GM10266 (cell line): ENCODE results near the gene IDUA.
A peak's percentile ranks its signal among the peaks of the same experiment; 100 is the strongest.

Experiments used
- DNase-seq: peaks from one replicate; pipeline ENCODE4 v3.0.0; 2012; ENCODE audit errors: extremely low spot score
- CTCF ChIP-seq: IDR thresholded peaks from 2 replicates; pipeline ENCODE4 v1.5.1; 2012; ENCODE audit warnings: mild to moderate bottlenecking, low read depth; ENCODE audit not compliant: control insufficient read depth, insufficient read depth; ENCODE audit errors: missing control alignments

Gene IDUA

DNA sequence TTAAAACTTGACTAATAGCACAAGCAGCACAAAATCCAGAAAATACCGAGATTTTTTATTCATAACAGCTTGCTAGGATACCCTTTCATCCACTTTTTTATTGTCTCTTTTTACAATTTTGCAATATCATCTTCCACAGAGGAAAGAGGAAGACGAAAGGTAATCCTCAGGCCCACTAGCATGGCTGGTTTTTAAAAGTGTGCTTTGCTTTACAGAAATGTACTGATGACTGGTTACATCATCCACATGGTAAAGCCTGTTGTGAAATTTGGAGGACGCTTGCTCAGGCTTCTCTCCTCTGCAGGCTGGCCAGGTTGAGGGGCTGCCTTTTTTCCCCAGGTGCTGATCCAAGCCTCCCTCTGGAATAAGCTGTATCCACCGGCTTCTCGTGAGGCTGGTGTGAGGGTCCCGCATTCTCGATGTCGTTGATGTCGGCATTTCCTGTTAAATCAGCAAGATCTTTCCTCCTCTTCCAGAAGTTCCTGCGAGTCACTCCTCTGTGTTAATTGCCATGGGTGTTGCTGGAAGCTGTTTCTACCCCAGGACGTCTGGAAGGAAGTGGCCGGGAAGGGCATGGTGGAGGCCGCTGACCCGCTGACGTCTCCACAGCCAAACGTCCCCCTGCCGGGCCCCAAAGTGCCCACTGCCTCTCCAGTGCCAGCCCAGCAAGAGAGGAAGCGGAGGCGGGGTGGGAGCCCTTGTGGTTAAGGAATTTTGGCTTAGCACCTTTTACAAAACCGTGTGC is 7.7 kb upstream of the IDUA start:
- no peak for DNase-seq
- no peak for TF ChIP-seq CTCF

GRCh38 chr4:982291-982690 is 4.6 kb upstream of the IDUA start:
- no peak for DNase-seq
- TF ChIP-seq CTCF = no peak

- no peak for DNase-seq
- TF ChIP-seq CTCF = no peak
Observed at GRCh38 chr4:982814-983213, 4.0 kb upstream of the IDUA start.

DNA sequence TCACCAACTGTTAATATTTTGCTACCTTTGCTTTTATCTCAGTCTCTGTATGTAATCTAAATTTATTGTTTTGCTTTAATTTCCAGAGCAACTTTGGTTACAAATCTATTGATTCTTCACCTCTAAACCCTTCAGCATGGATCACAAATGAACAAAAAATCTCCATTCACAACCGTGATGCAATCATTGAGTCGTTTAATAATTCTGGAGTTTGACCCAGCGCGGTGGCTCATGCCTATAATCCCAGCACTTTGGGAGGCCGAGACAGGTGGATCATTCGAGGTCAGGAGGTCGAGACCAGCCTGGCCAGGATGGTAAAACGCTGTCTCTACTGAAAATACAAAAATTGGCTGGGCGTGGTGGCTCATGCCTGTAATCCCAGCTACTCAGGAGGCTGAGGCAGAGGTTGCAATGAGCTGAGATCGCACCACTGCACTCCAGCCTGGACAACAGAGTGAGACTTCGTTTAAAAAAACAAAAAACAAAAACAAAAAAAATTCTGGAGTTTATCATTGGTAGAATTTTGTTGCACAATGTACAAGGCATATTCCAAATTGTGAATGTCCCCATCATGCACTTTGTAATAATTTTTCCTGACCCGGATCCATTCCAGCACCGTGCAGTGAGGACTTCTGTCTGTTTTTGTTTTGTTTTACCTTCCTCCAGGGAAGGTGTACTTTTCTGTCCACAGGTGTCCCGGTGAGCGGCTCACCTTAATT is 2.3 kb upstream of the IDUA start:
- DNase-seq = no peak
- TF ChIP-seq CTCF = no peak

GRCh38 chr4:985123-985830 is 1.6 kb upstream of the IDUA start:
- TF ChIP-seq CTCF = peak; percentile 10
- peak; percentile 89 for DNase-seq

DNA sequence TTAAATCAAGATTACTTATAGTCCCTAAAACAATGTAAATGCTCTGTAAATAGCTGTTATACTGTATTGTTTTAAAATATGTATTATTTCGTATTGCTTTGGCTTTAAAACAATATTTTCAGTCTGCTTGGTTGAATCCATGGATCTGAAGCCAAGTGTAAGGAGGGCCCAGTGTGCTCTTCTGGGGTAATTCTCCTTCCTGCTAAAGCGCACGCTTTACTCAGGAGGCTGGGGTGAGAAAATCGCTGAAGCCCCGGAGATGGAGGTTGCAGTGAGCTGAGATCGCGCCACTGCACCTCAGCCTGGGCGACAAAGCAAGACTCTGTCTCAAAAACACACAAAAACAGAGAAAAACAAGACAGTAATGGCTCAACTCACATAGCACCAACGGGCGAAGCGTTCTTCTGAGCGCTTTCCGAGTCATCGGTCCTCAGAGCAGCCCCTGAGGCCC is 391 bp upstream of the IDUA start:
- TF ChIP-seq CTCF = no peak
- no peak for DNase-seq
